ENCODE data around the gene MYOM1.

Gene MYOM1

DNA sequence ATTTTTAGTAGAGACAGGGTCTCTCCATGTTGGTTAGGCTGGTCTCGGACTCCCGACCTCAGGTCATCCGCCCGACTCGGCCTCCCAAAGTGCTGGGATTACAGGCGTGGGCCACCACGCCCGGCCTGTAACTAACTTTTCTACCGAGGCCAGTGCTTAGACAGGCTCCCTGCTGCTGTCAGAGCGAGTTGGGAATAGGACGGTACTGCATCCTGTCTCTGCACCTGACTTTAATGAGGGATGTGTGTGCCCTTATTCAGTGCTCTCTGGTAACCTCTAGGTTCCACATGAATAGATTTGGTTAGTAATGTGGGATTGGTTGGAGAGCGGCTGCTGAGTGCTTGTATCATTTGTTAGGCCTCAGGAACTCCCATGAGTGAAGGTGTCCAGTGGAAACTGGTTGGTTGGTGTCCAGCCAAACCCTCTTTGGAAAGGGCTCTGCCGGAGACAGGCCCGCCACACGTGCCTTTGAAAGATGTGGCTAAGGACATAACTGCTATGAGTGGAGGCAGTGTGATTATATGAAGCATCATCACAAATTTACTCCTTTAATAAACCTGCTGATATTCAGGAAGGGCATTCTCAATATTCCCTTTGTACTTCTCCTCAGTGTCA lies 36.6 kb downstream of the MYOM1 start:
- DNase-seq: no peak

DNA sequence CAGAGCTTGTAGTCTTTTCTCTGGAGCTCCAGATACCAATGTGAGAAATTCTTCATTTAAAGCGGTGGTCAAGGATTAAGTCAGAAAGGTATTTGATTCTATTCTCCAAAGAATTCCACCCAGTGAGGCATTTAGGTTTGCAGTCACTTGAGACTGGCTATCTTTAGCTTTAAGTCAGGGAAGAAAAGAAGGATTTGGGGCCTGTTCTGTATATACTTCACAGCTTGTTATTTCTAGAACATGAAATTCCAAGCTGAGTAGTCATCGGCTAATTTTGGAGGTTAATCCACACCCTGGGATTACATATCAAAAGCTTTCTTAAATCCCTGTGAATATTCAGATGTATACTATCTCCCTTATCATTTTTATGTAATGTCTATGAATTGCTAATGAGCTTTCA lies 39.4 kb downstream of the MYOM1 start:
- DNase-seq: no peak

DNA sequence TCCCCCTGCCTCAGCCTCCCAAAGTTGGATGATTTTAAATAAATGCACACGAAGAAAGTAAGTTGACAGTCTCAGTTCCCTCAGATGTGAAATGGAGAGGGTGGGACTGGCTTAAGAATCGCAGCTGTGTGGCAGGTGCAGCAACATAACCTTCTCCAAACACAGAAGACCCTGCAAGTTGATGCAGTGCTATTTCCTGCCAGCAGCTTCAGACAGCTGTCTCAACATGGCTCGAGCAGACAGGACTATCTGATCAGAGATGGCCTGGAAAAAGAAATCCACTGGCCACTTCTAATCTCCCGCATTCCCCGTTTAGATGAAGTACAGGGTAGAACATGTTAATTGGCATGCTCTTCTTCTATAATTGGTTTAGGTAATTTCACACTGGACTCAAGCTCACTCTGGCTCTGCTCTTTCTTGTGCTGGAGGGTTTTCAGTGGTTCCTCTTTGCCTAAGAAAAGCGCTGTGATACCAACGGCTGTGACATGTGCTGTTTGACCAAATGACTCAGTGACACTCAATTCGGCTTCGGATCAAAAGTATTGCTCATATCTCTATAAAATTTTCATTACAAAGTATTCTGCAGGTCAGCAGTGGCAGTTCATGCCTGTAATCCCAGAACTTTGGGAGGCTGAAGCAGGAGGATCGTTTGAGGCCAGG lies 40.2 kb downstream of the MYOM1 start:
- DNase-seq: no peak

DNA sequence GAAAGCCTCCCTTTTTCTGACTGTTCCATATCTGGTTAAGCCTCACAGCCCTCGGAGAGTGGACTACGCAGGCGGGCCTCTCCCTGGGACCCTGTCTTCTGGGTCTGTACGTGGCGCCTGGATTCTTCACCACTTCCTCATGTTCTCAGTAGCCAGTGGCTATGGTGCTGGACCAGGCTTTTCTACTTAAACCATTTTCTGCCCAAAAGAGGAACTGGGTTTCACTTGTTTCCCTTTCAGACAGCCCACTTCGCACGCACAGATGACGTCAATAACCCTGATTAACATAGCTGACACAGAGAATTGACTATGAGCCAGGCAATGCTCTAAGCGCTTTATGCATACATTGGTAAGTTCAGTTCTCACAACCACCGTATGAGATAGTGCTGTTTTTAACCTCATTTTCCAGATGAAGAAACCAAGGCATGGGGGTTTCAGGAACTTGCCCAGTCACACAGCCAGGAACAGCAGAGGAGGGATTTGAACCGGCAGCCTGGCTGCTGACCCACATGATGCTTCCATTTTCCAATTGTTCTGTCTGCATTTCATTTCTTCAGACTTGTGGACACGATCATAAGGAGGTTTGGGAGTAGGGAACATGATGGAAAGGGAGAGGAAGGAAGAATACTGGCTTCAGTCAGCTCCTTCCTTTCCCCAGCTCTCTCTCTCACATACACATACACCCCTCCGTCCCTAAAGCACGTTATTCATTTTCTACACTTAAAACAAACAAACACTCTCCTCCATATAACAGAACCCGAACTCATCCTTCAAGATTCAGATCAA lies 41.7 kb downstream of the MYOM1 start:
- DNase-seq: no peak

DNA sequence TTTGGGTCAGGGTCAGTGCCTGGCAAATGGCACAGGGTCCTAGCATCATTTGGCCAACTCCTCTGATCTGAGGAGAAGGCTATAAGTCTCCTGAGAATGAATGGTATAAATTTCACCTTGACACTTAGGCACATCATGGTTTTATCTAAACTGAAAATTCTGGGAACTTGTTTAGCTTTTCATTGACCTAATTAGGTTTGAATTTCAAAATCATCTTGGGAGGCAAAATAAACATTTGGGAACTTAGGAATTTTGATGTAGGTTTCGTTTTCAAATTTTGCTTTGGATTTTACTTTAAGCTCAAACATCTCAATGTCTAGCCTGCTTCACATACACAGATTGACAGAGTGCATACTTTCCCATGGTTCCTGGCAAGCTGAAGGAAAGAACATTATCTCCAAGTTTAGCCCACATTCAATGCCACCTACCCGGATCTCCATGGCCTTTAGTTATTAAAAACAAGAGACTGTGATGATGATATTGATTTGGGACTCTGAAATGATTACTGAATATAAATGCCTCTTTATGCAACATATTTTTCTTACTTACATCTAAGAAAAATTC lies 44.5 kb downstream of the MYOM1 start:
- DNase-seq: no peak

DNA sequence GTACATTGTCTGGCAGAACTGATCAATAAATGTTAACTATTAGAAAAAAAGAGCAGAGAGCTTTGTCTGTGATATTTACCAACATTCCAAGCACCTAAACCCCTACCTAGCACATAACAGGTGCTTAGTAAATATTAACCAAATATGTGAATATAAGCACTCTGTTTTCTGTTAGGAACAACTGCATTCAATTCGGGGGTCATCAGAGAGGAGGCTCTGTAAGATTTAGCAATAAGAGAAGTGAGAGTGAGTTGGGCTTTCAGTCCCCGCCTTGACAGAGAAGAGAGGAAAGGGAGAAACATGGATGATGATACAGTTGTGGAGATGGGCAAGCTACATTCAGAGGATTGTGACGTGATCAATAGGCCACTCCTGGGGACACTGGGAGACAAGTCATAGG lies 47.7 kb downstream of the MYOM1 start:
- DNase-seq: no peak

DNA sequence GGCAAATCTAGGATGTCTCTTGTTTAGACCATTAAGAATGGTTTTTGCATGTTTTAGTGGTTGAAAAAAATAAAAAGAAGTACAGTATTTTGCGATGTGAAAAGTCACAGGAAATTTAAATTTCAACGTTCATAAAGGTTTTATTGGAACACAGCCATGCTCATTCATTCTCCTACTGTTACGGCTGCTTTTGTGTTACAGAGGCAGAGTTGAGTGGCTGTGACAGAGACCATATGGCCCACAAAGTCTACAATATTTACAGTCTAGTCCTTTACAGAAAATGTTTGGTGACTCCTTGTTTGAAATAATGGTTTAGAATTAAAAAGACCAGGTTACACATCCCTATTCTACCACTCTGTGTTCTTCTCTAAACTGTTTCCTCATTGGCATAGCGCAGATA lies 48.1 kb downstream of the MYOM1 start:
- DNase-seq: peak; percentile 2

DNA sequence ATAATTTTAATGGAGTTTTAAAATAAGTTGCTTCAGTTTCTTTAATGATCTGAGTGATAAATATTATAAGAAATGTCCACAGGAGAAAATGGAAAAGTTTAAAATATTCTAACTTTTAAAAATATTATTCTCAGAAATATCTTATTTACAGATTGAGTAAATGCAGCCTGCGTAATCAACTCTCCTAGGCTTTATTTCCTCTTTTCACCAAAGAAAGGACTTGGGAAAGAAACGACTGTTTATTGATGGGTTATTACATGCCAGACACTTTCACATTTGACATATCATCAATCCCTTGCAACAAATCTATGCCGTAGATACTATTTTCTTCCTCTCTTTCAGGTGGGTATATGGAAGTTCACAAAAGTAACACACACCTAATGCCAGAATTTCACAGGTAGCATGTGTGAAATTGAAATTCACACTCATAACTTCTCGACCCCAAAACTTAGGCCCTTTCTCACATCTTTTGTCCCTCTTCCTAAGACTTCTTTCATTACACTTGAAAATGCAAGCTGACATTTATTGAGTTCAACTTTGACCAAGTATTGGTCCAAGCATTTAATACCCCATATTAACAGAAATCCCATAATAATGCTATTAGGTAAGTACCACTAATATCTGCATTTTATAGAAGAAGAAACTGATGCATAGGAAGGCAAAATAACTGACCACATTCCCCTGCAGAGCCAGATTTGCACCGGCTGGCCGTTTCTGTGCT lies 49.2 kb downstream of the MYOM1 start:
- DNase-seq: no peak

DNA sequence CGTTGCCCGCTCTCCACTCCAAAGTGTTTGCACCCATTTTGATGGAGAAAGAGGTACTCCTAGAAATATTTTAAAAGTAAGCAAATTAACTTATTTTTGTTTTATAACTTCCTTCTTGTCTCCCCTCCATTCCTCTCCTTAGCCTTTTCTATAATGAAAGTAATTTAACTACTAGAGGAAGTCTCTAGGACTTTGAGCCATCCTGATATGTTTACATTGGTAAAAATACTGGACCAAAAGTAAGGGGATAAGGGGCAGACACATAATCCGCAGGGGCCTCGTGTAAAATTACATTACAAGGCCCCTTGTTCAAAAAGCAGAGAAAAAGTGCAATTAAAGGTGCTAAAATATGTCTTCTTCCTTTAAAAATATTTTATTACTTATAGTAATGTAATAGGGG lies 55.4 kb downstream of the MYOM1 start:
- DNase-seq: no peak

DNA sequence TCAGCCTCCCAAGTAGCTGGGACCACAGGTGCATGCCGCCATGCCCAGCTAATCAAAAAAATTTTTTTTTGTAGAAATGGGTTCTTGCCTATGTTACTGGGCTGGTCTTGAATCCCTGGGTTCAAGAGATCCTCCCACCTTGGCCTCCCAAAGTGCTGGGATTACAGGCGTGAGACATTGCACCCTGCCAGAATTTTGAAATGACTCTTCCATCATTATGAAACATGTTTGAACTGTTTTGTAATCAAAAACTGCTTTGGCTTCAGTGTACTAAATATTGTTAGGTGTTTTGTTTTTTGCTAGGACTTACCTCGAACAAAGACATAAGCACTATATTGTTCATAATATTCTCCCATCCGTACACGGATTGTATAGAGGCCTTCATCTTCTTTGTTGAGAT lies 55.8 kb downstream of the MYOM1 start:
- DNase-seq: no peak

DNA sequence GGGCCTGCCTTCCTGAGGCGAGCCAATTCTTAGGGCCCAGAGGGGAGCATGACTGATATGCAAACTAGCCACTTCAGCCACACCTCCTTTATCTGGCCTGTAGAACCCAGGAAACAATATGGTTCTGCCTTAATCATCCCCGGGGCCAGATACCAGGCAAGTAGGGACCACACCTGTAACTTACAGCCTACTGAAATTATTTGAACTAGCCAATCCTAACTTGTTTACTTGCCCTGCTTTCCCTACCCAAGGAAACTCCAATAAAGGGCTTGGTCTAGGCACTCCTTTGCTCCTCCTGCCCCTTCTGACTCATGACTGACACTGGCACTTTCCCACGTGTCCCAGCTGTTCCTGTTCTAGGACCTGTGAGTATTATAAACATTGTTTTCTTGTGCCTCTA lies 57.6 kb downstream of the MYOM1 start:
- no peak for DNase-seq

DNA sequence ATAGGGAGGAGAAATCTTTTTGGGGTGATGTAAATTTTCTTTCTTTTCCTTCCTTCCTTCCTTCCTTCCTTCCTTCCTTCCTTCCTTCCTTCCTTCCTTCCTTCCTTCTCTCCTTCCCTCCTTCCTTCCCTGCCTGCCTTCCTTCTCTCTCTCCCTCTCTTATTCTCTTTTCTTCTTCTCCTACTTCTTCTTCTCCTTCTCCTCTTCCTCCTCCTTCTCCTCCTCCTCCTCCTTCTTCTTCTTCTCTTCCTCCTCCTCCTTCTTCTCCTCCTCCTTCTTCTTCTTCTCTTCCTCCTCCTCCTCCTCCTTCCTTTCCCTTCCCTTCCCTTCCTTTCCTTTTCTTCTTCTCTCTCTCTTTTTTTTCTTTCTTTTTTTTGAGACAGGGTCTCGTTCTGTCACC lies 59.9 kb downstream of the MYOM1 start:
- DNase-seq: no peak

DNA sequence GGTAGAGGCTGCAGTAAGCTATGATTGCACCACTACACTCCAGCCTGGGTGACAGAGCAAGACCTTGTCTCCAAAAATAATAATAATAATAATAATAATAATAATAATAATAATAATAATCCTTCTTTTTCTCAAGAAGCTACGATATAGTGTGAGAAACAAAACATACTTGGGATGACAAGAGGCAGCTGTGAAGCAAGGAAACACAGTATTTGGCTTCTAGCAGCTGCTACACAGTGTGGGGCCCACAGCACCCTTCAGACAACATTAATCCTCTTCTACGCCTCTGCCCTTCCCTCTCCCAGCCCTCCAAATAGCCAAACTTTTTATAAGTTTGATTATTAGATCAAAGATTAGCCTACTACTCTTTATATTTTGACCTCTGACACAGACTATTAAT lies 62.2 kb downstream of the MYOM1 start:
- DNase-seq: no peak

DNA sequence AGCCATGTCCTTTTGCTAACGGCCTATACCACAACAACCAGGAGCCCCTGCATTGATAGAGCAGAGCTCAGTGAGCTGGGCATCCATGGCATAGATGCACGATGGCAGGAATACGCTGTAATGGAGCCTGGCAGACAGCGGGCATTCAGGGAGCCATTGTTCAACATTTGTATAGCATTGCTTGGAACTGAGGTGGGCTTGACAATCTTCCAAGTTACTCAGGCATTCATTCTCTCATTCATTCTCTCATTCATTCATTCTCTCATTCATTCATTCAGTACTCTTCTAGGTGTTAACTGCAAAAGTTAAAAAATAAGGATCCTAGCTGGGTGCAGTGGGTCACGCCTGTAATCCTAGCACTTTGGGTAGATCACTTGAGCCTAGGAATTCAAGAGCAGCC lies 62.7 kb downstream of the MYOM1 start:
- no peak for DNase-seq

DNA sequence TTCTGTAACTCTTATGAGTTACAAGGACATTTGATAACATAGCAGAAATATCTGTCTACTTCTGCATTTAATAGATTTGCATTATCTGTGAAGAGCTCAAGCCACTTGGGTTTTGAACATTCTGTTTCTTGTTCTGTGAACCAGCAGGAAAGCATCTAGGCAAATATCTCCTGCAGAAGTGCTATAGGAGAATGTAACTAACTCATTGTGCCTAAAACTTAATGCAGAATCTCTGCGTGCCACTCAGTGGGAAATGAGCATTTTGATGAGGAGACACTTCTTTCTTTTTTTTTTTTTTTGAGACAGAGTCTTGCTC lies 63.5 kb downstream of the MYOM1 start:
- no peak for DNase-seq

DNA sequence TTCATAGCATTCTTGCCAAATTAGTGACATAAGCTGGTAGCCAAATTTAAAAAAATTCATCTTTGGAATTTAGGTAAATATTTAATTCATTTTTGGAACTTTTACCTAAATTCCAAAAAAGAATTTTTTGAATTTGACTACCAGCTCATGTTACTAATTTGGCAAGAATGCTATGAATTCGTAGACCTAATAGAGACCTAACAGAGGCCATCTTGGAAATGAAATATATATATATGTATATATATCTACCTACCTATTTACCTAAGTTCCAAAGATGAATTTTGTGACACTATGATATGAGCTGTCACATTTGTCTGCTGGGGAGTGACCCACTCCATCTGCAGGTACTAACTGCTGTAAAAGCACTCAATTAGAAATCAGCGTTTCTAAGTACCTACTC lies 65.6 kb downstream of the MYOM1 start:
- no peak for DNase-seq

DNA sequence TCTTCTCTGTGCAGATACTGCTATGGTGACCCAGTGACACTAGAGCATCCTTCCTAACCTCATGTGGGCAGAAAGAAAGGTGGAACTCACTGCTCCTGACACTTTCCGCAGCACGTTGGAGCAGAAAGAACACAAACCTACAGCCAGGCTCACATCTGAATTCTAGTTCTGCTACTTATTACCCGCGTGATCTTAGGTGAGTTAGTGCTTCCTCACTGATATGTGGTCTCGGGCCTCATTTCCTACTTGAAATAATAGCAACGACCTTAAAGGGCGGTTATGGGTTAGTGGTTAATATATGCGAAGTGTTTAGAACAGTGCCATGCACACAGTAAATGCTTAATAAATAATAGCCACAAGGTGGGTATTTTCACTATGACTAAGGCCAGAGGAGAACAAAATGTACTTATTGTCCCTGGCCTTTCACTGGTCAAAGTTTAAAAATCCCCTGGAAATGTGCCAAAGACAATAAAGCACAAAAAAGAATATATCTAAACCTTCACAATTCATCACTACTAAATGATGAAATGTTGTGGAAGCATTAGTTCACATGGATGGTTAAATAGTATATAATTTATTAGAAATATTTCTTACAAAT lies 66.6 kb downstream of the MYOM1 start:
- no peak for DNase-seq

DNA sequence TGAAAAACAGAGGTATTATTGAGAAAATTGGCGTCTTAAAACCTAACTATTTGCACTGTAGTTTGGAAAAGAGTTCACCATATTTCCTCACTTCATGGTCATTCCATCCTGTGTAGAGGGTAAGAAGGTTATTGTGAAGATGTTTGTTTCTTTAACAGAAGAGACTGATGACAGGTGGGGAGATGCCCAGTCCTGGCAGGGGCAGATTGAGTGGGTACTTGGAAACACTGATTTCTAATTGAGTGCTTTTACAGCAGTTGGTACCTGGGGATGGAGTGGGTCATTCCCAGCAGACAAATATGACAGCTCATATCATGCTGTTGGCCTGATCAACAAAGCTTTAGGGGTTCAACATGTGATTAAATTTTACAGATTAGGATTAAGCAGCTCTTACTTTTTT lies 67.5 kb downstream of the MYOM1 start:
- DNase-seq: no peak

DNA sequence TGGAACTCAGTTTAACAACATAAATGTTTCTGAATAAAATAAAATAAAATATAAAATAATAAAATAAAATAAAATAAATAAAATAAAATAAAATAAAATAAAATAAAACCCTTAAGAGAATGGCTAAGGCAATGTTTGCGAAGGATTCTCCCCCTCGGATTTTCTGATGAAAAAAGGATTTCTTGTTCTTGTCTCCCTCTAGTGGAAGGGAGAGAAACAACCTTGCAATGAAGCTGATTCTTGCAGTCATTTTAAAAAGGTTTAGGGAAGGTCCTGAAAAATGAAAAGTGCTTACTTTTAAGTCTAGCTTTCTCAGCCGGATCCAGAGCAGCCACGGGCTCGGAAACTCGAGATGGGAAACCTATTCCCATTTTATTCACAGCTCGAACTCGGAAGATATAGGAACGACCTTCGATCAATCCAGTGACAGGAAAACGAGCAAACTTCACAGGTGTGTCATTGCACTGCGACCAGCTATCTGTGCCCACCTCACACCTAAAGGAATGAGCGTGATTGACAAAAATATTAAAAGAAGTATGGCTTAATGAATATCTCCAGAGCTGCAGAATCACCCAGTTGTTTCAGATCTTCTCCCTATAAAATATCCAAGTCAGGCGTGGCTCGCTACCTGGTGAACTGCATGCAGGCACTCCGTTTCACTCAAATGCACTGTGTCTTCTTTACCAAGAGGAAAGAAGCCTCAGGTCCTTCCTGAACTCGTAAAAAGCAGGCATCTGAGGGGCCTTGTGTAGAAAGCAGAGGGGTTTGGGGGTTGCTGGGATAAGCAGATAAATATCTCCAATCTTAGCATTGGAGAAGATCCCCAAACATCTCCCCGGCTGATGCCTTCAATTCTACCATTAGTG lies 68.1 kb downstream of the MYOM1 start:
- DNase-seq: no peak

DNA sequence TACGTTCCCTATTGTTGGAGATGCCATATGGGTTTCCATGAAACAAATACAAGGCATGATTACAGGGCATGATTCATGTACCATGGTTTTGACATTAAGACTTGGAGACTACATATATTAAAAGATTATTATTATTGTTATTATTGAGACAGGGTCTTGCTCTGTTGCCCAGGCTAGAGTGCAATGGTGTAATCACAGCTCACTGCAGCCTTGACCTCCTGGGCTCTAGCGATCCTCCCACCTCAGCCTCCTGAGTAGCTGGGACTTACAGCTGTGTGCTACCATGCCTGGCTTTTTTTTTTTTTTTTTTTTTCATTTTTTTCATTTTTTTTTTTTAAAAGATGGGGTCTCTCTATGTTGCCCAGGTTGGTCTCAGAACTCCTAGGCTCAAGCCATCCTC lies 69.1 kb downstream of the MYOM1 start:
- no peak for DNase-seq

DNA sequence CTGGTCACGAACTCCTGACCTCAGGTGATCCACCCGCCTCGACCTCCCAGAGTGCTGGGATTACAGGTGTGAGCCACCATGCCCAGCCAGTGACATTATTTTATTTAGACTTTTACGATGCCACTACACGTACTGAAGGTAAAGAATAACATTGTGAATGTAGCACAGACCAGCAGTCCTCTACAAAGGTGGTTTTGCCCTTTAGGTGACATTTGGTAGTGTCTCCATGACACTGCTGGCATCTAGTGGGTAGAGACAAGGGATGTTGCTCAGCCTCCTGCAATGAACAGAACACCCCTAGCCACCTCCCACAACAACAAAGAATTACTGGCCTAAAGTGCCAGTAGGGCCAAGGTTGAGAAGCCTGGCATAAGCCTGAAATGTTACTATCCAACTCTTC lies 69.5 kb downstream of the MYOM1 start:
- DNase-seq: no peak

DNA sequence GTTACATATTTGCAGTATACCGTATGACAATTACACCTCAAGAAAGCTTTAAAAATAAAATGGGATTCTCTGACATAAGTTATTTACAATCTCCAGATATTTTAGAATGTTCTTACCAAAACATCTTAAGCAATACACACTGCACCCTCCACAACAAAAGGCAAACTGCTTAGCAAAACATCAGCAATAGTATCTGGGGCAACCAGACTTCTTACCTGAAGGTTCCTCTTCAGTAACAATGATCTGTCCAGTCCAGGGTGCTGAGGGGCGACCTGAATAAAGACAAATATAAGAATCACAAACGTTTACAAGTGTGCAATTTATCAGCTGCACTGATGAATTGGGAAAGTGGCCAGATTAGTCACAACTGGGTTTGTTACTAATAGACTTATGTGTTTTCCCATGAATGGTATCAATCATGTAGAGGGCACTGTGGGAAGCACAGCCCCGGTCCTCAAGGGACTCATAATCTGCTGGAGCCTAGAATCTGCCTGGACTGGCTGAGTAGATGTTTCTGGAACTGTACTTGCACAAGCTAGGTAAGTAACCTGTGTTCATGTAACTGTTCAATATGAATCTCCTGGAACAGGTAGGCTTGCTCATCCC lies 70.7 kb downstream of the MYOM1 start:
- no peak for DNase-seq

Measured in DMS153 (cell line).